ENCODE measurements around the gene LETMD1.

Gene LETMD1

DNA sequence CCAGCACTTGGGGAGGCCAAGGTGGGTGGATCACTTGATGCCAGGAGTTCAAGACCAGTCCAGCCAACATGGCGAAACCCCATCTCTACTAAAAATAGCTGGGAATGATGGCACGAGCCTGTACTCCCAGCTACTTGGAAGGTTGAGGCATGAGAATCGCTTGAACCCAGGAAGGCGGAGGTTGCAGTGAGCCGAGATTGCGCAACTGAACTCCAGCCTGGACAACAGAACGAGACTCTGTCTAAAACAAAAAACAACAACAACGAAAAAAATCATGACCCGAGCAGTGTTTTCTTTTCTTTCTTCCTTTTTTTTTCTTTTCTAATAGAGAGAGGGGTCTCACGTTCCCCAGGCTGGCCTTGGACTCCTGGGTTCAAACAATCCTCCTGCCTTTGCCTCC is 38.8 kb downstream of the LETMD1 start:
- Histone ChIP-seq H3K27me3 (replicated peaks; ENCODE audit: control insufficient read depth, insufficient read depth, low read length) (no peaks in the 10 kb centered on the region), H3K36me3 (ENCODE audit: control insufficient read depth, insufficient read depth, low read length) (peaks cover 4% of the 10 kb centered on the region; the same call in 1 of the 2 replicates), H3K4me3 (replicated peaks; ENCODE audit: low read depth, low read length) (no peak overlapping the region)
- DNase-seq (ENCODE audit: extremely low read depth, insufficient read length) = no peak
- TF ChIP-seq, protein P1, sequence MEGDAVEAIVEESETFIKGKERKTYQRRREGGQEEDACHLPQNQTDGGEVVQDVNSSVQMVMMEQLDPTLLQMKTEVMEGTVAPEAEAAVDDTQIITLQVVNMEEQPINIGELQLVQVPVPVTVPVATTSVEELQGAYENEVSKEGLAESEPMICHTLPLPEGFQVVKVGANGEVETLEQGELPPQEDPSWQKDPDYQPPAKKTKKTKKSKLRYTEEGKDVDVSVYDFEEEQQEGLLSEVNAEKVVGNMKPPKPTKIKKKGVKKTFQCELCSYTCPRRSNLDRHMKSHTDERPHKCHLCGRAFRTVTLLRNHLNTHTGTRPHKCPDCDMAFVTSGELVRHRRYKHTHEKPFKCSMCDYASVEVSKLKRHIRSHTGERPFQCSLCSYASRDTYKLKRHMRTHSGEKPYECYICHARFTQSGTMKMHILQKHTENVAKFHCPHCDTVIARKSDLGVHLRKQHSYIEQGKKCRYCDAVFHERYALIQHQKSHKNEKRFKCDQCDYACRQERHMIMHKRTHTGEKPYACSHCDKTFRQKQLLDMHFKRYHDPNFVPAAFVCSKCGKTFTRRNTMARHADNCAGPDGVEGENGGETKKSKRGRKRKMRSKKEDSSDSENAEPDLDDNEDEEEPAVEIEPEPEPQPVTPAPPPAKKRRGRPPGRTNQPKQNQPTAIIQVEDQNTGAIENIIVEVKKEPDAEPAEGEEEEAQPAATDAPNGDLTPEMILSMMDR (IDR thresholded peaks at IDR 0.05; ENCODE audit: insufficient read depth, low read length, poor library complexity, severe bottlenecking) = no peak

GRCh38 chr12:51087818-51088217 is 39.7 kb downstream of the LETMD1 start:
- Histone ChIP-seq H3K36me3 (ENCODE audit: control insufficient read depth, insufficient read depth, low read length) (peaks cover 4% of the 10 kb centered on the region; the same call in 1 of the 2 replicates), H3K4me3 (replicated peaks; ENCODE audit: low read depth, low read length) (no peak overlapping the region), H3K27me3 (replicated peaks; ENCODE audit: control insufficient read depth, insufficient read depth, low read length) (no peaks in the 10 kb centered on the region)
- TF ChIP-seq, protein P1 (IDR thresholded peaks at IDR 0.05; ENCODE audit: insufficient read depth, low read length, poor library complexity, severe bottlenecking) = no peak
- peak; percentile 29 for DNase-seq (ENCODE audit: extremely low read depth, insufficient read length)

DNA sequence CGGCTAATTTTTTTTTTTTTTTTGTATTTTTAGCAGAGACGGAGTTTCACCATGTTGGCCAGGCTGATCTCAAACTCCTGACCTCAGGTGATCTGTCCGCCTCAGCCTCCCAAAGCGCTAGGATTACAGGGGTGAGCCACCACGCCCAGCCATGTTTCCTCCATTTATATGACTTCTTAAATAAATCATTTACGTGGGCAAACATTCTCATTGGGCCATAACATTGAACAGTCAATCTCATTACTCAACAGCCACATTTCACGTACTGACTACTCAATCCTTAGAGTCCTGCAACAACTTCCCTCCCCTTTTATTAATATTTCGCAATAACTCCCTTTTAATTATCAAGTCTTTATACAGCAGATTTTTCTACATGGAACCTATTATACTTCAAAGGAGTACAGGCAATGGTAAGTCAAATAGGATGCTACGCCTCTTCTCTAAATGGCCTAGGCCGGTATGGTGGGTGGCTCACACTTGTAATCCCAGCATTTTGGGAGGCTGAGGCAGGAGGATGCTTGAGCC is 42.6 kb downstream of the LETMD1 start:
- peaks cover 5% of the 10 kb centered on the region for H3K36me3 ChIP-seq (ENCODE audit: control insufficient read depth, insufficient read depth, low read length)
- no peak for DNase-seq (ENCODE audit: extremely low read depth, insufficient read length)
- no peak overlapping the region for H3K4me3 ChIP-seq (replicated peaks; ENCODE audit: low read depth, low read length)
- no peaks in the 10 kb centered on the region for H3K27me3 ChIP-seq (replicated peaks; ENCODE audit: control insufficient read depth, insufficient read depth, low read length)
- TF ChIP-seq, protein P1 (IDR thresholded peaks at IDR 0.05; ENCODE audit: insufficient read depth, low read length, poor library complexity, severe bottlenecking) = no peak

DNA sequence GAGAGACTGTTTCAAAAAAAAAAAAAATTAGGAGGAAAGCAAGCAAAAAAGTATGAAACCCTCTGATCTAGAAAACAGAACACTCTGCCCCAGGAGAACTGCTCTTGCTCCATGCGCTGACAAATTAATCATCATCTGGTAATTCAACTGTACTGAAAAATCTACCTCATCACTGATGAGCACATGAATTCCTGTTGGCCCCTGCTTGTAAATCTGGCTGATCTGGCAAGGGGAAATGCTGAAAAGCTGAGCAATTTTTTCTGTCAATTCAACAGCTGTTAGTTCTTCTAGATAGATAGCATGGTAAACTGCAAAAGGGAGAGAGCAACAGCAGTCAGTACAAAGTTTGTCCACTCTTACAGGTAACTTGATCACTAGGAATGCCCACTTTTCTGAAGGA is 50.5 kb downstream of the LETMD1 start:
- DNase-seq (ENCODE audit: extremely low read depth, insufficient read length) = no peak
- Histone ChIP-seq H3K4me3 (replicated peaks; ENCODE audit: low read depth, low read length) (no peak overlapping the region), H3K27me3 (replicated peaks; ENCODE audit: control insufficient read depth, insufficient read depth, low read length) (no peaks in the 10 kb centered on the region), H3K36me3 (ENCODE audit: control insufficient read depth, insufficient read depth, low read length) (peaks cover 8% of the 10 kb centered on the region)
- TF ChIP-seq, protein P1 (IDR thresholded peaks at IDR 0.05; ENCODE audit: insufficient read depth, low read length, poor library complexity, severe bottlenecking) = no peak

DNA sequence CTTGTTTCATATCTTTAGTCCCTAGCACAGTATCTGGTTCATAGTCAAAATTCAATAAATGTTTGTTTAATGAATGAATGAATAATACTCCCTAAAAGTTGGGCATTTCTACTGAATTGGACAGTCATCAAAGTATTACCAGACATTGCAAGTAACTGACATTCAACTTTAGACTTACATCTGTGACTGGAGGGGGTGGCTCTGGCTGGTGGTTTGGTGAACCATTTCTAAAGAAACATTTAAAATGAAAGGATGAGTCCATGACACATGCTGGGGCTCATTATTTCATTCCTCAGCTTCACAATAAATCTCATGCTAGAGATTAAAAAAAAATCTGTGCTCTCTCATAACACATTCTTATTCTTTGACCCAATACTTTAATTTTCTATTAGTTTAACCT is 55.9 kb downstream of the LETMD1 start:
- Histone ChIP-seq H3K27me3 (replicated peaks; ENCODE audit: control insufficient read depth, insufficient read depth, low read length) (no peaks in the 10 kb centered on the region), H3K36me3 (ENCODE audit: control insufficient read depth, insufficient read depth, low read length) (peaks cover 6% of the 10 kb centered on the region), H3K4me3 (replicated peaks; ENCODE audit: low read depth, low read length) (no peak overlapping the region)
- DNase-seq (ENCODE audit: extremely low read depth, insufficient read length) = no peak
- TF ChIP-seq, protein P1 (IDR thresholded peaks at IDR 0.05; ENCODE audit: insufficient read depth, low read length, poor library complexity, severe bottlenecking) = no peak

DNA sequence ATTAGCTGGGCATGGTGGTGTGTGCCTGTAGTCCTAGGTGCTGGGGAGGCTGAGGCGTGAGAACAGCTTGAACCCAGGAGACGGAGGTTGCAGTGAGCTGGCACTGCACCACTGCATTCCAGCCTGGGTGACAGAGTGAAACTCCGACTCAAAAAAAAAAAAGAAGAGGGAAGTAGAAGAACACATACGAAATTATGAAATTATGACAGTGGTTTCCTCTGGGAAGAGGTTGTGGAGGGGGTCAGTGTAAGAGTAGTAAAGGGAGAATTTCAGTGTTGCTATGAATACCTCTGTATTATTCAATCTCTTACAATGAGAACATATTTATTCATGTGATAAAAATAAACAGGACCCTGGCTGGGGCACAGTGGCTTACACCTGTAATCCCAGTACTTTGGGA is 60.0 kb downstream of the LETMD1 start:
- TF ChIP-seq, protein P1 (IDR thresholded peaks at IDR 0.05; ENCODE audit: insufficient read depth, low read length, poor library complexity, severe bottlenecking) = no peak
- Histone ChIP-seq H3K36me3 (ENCODE audit: control insufficient read depth, insufficient read depth, low read length) (no peaks in the 10 kb centered on the region; the same call in none of the 2 replicates), H3K27me3 (replicated peaks; ENCODE audit: control insufficient read depth, insufficient read depth, low read length) (no peaks in the 10 kb centered on the region), H3K4me3 (replicated peaks; ENCODE audit: low read depth, low read length) (no peak overlapping the region)
- no peak for DNase-seq (ENCODE audit: extremely low read depth, insufficient read length)

Measured in GM06990 (cell line).